GM18505 (cell line): ENCODE results near the gene CSNK1G2.

Source experiments
- ATAC-seq: cut with Tn5 transposase; IDR thresholded peaks from one replicate; pipeline ENCODE4 v1.9.1; 2021; ENCODE audit not compliant: unreplicated experiment
- POLR2A ChIP-seq: IDR thresholded peaks from 4 replicates; pipeline ENCODE4 v1.6.1; 2011; ENCODE audit warnings: borderline replicate concordance; ENCODE audit not compliant: insufficient read depth, insufficient read length; ENCODE audit errors: extremely low read depth

Gene CSNK1G2

DNA sequence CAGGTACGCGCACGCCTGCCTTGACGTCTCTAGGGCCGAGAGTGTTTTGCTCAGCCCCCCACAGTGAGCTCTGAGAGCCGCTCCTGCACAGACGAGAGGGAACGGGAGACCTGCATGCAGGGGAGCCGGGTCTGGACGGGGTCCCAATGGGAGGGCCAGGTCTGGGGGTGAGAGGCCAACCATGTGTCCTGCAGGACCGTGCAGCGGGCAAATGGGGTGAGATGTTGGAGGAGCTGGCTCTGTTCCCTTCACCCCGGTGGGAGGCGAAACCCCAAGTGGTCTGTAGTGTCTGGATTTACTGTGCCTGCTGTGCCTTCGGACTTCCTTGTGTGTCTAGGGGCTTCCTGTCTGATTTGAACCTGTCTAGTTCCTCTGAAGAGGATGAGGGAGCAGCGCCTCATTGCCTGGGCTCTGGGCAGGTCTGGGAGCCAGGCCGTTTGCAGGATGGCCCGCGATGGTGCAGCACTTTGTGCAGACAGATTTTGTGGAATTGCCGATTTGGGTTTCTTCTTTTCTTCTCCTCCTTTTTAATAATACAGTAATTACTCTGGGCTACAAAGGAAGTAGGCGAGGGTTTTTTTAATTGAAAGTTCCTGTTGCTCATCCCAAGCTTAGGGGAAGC is 2.1 kb downstream of the CSNK1G2 start:
- TF ChIP-seq POLR2A = no peak
- ATAC-seq = no peak

DNA sequence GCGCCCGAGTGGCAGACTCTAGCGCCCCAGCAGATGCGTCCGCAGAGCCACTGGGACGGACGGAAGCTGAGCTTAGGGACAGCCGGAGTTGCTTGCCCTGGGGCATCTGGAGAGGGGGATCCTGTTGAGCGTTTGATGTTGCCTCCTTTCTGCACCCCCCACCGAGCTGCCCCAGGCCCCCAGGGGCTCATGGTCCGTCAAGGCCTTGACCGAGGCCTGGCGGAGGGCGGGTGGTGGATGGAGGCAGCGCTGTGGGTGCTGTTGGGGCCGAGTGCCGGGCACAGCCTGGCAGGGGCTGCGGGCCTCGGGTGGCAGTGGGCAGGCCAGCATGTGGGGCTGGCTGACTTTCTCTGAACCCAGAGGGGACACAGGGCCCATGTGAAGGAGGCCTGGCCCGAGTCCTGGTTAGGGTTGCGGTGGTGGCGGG is 2.7 kb downstream of the CSNK1G2 start:
- no peak for ATAC-seq
- TF ChIP-seq POLR2A = no peak

DNA sequence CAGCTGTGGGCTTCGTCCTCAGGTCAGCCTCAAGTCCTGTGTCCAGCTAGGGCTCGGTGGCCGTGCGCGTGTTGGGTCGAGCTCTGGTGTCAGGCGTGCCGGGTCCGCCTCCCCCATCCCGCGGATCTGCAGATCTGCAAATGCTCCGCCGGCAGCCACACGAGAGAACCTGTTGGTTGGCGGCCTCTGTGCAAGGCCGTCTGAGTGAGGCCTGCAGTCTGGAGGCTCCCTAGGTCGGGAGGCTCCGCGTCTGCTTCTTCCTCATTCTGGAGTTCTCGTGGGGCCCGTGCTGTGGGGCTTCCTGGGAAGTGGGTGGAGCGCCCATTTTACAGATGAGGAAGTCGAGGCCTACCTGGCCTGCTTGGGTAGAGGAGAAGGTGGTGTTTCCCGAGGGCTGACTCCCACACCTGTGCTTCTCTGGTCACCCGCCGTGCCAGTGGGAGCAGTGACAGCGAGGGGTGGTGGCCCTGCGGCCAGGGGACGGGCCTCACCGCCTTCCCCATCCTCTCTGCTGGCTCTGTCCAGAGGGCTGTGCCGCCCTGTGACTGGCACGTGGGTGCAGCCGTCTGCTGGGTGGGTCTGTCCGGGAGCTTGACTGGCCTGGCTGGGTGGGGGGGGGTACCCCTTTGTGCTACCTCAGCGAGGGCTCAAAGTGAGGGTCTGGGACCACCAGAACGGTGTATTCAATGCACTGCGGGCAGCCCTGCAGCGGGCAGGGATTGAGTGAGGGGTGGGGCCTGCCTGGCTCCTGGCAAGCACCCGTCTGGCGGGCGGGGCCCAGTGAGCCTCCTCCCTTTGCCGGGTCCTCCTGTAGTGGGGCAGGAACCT is 3.3 kb downstream of the CSNK1G2 start:
- no peak for TF ChIP-seq POLR2A
- ATAC-seq = no peak

DNA sequence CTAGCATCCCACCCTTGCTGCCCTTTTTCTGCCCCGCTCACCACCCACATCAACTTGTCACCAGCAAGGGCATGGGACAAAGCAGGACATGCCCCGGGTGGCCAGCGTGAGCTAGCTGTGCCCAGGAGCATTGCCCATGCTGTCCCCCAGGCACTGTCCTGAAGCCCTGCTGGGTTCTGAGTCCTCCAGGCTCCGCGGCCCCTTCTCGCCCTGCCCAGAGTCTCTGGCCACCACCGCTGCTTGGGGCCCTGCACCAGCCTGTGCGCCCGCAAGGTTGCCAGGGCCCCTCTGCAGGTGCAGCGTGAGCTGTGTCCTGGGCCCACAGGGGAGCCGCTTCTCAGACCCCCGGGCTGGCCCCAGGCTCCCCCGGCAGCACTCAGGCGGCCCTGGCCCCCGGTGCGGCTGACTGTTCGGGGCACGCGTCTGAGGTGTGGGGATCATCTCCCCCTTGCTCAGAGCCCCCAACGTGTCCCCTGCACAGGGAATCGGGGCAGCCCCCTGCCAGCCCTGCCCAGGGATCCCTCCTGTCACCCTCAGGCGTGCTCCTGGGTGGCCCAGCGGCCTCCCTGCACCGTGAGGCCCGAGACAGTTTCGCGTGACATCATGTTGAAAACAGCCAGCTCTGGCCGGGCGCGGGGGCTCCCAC is 4.1 kb downstream of the CSNK1G2 start:
- no peak for ATAC-seq
- no peak for TF ChIP-seq POLR2A

DNA sequence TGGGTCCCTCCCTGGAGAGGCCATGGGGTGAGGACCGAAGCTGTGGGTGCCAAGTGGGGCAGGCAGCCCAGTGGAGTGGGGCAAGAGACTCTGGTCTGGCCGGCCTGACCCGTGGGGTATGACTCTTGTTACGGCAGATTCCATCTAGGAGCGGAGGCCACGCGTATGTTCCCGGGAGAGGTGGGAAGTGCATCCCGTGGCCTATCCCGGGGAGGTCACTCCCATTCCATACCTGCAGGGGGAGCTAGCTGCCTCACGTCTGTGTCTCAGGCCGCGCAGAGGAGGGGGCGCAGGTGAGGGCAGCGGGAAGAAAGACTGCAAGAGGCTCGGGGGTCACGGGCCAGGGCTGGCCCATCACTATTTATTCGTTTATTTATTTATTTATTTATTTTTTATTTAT is 4.9 kb downstream of the CSNK1G2 start:
- no peak for TF ChIP-seq POLR2A
- no peak for ATAC-seq

DNA sequence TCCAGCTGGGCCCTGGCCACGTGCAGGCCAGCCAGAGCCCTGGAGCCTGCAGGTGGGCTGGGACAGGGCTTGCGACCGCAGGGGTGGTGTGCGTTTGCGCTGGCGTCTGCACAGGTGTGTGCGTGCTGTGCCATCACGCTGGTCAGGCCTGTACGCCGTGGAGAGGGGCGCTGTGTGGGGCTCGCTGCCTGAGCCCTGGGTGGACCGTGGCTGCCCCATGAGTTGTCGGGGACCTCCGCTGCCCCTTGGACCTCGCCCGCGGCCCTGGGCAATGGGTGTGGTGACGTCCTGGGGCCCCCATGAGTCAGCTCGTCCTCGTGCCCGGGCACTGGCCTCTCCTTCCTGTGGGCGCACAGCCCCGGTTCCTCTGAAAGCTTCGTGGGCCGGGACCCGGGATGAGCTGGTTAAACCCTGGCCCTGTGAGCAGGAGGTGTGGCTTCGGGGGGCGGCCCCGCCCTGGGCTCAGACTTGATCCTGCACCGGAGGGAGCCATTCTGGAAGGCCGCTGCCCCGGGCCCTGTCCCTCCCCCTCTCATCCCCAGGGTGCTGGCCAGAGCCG is 6.8 kb downstream of the CSNK1G2 start:
- ATAC-seq = no peak
- no peak for TF ChIP-seq POLR2A

DNA sequence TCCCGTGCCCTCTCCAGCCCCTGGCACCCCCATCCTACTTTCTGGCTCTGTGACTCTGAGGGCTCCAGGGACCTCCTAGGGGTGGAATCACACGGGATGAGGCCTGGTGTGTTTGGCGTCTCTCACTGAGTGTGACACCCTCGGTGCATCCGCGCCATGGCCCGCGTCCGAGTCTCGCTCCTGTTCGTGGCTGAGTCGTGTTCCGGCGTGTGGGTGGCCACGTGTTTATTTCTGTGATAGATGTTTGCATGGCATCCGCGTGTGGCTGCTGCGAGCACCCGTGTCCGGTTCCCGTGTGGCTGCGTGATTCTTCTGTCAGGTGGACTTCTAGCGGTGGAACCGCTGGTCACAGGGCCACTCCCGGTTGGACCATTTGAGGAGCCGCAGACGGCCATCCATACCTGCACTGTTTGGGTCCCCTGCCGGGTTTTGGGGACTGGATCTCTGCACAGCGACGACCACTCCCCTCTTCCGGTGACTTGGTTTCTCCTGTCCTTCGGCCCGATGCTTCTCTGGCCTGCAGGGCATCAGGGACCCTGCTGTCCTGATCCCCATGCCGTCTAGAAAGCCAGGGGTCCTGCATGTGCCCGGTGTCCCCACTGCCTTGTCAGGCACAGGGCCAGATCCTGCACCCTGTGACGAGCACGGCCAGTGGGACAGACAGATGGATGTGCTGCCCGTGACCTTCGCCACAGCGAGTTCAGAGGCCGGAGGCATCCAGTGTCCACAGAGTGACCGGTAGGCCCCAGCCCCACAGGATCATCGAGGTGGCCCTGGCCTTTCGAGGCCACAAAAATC is 8.5 kb downstream of the CSNK1G2 start:
- TF ChIP-seq POLR2A = no peak
- no peak for ATAC-seq

DNA sequence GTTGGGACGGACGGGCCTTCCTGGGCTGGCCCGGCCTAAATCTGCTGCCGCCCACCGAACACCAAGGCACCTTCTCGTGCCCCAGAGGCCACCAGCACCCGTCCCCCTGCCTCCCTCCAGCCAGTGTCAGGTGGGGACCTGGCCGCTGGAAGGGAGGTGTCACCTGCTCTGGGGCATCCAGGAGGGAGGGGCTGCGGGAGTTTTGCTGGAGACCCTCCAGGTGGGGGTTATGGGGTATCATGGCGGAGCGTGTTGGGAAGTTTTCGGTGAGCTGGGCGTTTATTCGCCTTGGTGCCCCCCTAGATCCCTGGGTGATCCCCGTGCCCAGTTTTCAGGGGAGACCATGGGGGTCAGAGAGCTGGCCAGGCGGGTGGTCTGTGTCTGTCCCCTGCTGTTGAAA is 9.7 kb downstream of the CSNK1G2 start:
- TF ChIP-seq POLR2A = no peak
- no peak for ATAC-seq

DNA sequence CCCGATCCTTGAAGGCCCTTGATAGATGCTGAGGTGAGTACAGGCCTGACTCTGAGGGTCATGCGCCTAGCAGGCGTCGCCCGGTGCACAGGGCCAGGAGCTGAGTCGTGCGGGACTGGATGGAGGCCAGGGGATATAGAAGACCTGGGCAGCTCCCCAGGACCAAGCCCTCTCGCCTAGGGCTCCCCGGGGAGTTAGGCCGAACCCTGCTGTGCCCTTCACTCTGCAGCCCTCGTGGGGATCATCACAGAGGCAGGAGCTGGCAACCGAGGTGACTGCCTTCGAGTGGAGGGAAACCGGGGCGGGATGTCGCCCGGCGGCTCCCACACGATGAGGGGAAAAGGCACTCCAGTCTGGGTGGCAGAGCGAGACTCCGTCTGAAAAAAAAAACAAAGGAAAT is 11.7 kb downstream of the CSNK1G2 start:
- ATAC-seq = no peak
- no peak for TF ChIP-seq POLR2A

DNA sequence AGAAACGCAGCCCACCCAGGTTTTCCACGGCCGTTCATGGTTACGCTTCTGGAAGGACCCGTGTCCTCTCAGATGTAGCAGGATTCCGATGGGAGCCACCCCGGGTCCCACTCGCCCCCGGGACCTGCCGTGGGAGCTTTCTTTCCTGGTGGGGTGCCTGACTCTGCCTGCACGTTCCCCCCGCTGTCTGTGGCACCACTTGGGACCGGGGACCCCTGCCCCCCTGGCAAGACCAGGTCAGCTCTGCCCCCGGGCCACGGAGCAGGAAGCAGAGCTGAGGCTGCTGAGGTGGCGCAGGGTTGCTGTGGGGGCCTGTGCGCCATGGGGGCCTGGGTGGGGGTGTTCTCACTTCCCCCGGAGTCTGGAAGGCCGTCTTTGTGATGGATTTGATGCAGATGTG is 12.1 kb downstream of the CSNK1G2 start:
- ATAC-seq = no peak
- no peak for TF ChIP-seq POLR2A

DNA sequence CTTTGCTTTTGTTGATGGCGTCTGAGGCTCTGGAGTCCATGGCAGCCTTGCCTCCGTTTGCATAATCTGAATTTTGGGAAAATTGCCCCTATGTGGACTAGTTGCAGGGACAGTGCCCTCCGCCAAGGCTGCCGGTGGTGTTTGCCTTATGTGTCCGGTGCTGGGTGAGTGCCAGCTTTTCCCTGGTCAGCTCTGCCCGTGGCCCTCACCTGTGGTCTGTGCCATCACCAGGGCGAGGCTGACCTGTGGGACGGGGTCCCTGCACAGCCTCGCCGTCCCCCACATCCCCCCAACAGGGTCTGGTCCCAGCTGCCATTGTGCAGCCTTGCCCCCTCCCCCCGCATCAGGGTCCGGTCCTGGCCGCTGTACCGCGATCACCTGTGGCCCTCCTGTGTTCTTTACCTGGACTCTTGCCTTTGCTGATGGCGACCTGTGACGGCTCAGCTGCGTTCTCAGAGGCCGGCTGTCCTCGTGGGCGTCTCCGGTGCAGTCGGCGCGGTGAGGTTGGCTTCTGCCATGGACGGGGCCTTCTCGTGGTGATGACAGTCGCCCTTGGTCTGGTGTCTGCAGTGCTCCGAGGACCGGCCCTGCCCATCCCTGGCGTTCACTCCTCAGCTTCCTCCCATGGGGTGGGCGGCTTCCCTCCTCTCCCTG is 12.6 kb downstream of the CSNK1G2 start:
- no peak for ATAC-seq
- TF ChIP-seq POLR2A = no peak

DNA sequence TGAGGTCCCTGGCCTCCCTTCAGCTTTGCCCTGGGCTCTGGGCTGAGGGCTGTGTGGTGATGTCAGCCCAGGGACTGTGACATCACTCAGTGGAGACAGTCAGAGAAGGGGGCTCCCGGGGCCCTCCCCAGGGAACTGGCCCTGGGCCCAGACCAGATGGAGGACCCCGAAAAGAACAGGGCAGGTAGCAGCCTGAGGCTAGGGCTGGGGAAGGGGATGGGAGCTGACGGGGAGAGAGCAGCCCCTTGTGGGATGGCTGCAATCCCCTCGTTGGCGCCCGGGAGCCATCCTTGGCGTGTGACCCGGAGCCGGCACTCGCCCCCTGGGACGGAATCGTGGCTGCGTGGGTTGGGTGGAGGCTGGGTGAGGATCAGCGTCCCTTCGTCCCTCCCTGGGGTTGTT is 13.6 kb downstream of the CSNK1G2 start:
- no peak for ATAC-seq
- no peak for TF ChIP-seq POLR2A
